ENCODE measurements around the gene KDM4F.

GRCh38 chr11:95095858-95096587 is 46.8 kb downstream of the KDM4F start:
- no peak for TF ChIP-seq CTCF (IDR thresholded peaks at IDR 0.05)
- TF ChIP-seq POLR2A (IDR thresholded peaks at IDR 0.05): no peak
- no peak for TF ChIP-seq POLR2AphosphoS5 (IDR thresholded peaks at IDR 0.05; ENCODE audit: insufficient read depth in 1 of 2, low read depth in 1 of 2)
